Glomerular visceral epithelial cell (primary cell): ENCODE data around the gene MAMDC2.

ENCODE experiments used
- DNase-seq: peaks from one replicate; pipeline ENCODE4 v3.0.0-alpha.2; 2016; ENCODE audit errors: extremely low spot score

Gene MAMDC2

DNA sequence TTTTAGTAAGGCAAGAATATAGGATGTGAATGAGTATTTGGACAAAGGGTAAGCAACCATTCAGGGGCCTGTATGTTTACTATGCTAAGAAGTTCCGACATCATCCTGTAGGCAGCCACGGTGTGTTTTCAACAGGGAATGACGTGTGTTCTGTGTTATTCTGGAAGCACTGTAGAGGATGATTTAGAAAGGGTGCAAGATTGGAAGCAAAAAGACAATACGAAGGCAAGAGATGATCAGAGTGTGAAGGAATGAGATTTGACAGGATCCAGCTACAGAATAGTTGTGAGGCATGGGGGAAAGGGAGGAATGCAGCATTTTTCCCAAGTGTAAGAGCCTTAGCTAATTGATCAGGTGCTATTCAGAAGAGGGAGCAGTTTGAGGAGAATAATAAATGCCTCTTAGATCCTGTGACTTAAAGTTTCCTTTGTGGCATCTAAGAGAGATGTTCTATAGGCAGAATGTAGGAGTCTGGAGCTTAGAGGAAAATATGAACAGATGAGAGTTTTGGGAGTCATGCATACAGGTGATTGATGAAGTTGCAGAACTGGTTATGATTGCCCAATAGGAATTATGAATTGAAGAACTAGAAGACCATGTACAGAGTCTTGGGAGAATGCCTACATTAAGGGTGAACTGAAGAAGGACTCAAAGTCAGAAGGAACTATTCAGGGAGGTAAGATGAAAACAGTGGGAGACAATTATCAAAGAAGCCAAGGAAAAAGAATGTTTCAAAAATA, 217.7 kb downstream of the MAMDC2 start:
- no peak for DNase-seq

DNA sequence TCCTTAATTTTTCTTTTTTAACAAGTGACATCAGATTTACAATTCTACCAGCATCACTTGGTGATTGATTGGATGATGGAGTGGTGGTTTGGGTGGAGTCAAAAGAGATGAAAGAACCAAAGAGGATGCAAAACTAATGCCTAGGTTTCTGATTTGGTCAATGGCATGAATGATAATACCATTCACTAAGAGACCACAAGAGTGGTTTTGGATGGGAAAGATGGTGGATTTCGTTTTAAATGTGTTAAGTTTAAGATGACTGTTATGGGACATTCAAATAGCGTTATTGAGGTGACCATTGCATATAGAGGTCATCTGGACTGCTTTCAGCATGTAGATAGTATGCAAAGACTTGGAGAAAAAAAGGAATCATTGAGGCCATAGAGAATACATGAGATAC, 218.7 kb downstream of the MAMDC2 start:
- no peak for DNase-seq

DNA sequence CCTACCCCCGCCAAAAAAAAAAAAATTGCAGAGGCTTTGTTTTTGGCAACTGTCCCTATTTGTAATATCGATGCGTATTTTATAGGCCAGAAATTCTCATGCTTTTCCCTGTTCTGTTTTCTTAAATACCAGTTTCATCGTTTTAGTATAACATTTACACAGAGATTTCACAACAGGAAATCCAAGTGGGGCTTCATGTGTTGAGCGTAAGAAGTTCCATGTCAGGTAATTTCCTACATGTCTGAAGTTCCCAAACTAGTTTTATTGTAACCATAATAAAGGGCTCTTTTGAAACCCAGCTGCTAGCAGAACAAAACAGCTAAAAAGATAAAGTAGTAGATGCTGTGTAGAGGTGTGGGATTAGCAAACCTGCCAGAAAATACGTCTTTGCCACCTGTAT, 219.3 kb downstream of the MAMDC2 start:
- DNase-seq, result no peak

DNA sequence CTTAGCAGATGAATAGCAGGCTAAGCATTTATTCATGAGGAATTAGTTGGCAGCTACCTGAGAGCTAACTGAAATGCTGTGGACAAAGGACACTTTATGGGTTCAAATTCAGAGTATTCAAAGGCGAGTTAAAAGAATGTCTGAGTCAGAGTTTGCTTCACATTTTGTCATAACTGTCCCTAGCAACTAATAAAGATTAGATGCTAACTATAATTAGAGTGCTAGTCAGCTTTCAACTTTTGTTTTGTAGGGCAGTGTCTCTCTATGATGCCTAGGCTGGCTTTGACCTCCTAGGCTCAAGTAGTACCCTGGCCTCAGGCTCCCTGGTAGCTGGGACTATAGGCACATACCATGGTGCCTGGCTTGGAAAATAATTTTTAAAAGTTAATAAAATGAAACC, 219.8 kb downstream of the MAMDC2 start:
- no peak for DNase-seq
